PC-3 (cell line): ENCODE results near the gene MORN5. TPM values are rescaled to one million over a fixed set of nuclear protein-coding genes. Genes with fewer than 3 reads are reported as not detected.

Experiments
- ATAC-seq: fragments of 200-7000 bp; cut with Tn5 transposase; 2 replicates; pipeline ENCODE4 v1.9.1; 2020; ENCODE audit warnings: mild to moderate bottlenecking, moderate library complexity
- BruUV-seq: library from RNA; stranded (reverse); fragments of 400-500 nt; replicated peaks from 2 replicates; lab custom pipeline; 2021; lab: Mats Ljungman, UMichigan
- CTCF ChIA-PET: fragments of 300-600 bp; sonication (Branson Sonifier 250); formaldehyde crosslinking; loops from one replicate; lab custom pipeline; 2022; ENCODE audit warnings: antibody characterized with exemption; lab: Charles Lee
- POLR2A ChIA-PET: fragments of 300-600 bp; sonication (Branson Sonifier 250); formaldehyde crosslinking; loops from one replicate; lab custom pipeline; 2022; ENCODE audit warnings: antibody characterized with exemption; ENCODE audit not compliant: unreplicated experiment; lab: Charles Lee
- DNase-seq: peaks from one replicate; pipeline ENCODE4 v3.0.0-alpha.2; 2015
- H2AFZ ChIP-seq: fragments of 300-600 bp; sonication (generic); 2 replicates; pipeline ENCODE4 v1.6.0; 2016; ENCODE audit warnings: antibody characterized with exemption, low read length
- H3F3A ChIP-seq: fragments of 300-600 bp; sonication (generic); one replicate; pipeline ENCODE4 v1.6.0; 2017; ENCODE audit warnings: antibody characterized with exemption, low read length, control low read depth, mild to moderate bottlenecking; ENCODE audit not compliant: unreplicated experiment
- H3K27ac ChIP-seq: fragments of 300-600 bp; sonication (generic); 2 replicates; pipeline ENCODE4 v1.5.1; 2016; ENCODE audit warnings: mild to moderate bottlenecking, low read length
- H3K27me3 ChIP-seq: fragments of 300-600 bp; sonication (generic); 2 replicates; pipeline ENCODE4 v1.6.1; 2016; ENCODE audit warnings: low read length, mixed read lengths
- H3K36me3 ChIP-seq: fragments of 300-600 bp; sonication (generic); 2 replicates; pipeline ENCODE4 v1.6.1; 2016; ENCODE audit warnings: low read depth, mixed run types, low read length, mixed read lengths
- H3K4me1 ChIP-seq: fragments of 300-600 bp; sonication (generic); 2 replicates; pipeline ENCODE4 v1.5.1; 2016; ENCODE audit warnings: low read length; ENCODE audit not compliant: insufficient read depth
- H3K4me2 ChIP-seq: fragments of 300-600 bp; sonication (generic); 2 replicates; pipeline ENCODE4 v1.6.0; 2016; ENCODE audit warnings: low read length
- H3K4me3 ChIP-seq: fragments of 300-600 bp; sonication (generic); 2 replicates; pipeline ENCODE4 v1.5.1; 2016; ENCODE audit warnings: mild to moderate bottlenecking, low read length, mixed read lengths
- H3K79me2 ChIP-seq: fragments of 300-600 bp; sonication (generic); 2 replicates; pipeline ENCODE4 v1.6.1; 2017; ENCODE audit warnings: low read length, mixed read lengths
- H3K9ac ChIP-seq: fragments of 300-600 bp; sonication (generic); 2 replicates; pipeline ENCODE4 v1.6.0; 2016; ENCODE audit warnings: mild to moderate bottlenecking, low read length
- H3K9me2 ChIP-seq: fragments of 300-600 bp; sonication (generic); replicated peaks from 2 replicates; pipeline ENCODE4 v1.6.1; 2016; ENCODE audit warnings: mixed run types, low read length, mixed read lengths
- H3K9me3 ChIP-seq: fragments of 300-600 bp; sonication (generic); 2 replicates; pipeline ENCODE4 v1.6.1; 2016; ENCODE audit warnings: low read length, mixed read lengths
- H4K20me1 ChIP-seq: fragments of 300-600 bp; sonication (generic); 2 replicates; pipeline ENCODE4 v1.6.1; 2016; ENCODE audit warnings: low read length, mixed read lengths
- CTCF ChIP-seq: fragments of 300-600 bp; sonication (generic); conservative IDR thresholded peaks from 2 replicates; pipeline ENCODE4 v1.5.1; 2017; ENCODE audit warnings: antibody characterized with exemption, low read depth, mild to moderate bottlenecking, low read length
- EZH2 ChIP-seq: fragments of 300-600 bp; sonication (generic); IDR thresholded peaks from one replicate; pipeline ENCODE4 v1.6.1; 2017; ENCODE audit warnings: antibody characterized with exemption, mild to moderate bottlenecking, low read length; ENCODE audit not compliant: unreplicated experiment
- EZH2phosphoT487 ChIP-seq: fragments of 300-600 bp; sonication (generic); IDR thresholded peaks from 2 replicates; pipeline ENCODE4 v1.6.1; 2018; ENCODE audit warnings: mild to moderate bottlenecking, antibody characterized with exemption, low read length, borderline replicate concordance
- intact Hi-C: fragments of 100-400 bp; cut with micrococcal nuclease; formaldehyde crosslinking; loops from 2 replicates; pipeline ENCODE4 v1.9.0; 2023
- total RNA-seq: library from RNA; depleted of rRNA; stranded (reverse); fragments of >200 nt; gene quantifications from 2 replicates; pipeline ENCODE4 v1.2.3, GENCODE V29; 2014

MORN5 gene
- total RNA-seq, 1 experiment from 2014 or later = not detected

DNA sequence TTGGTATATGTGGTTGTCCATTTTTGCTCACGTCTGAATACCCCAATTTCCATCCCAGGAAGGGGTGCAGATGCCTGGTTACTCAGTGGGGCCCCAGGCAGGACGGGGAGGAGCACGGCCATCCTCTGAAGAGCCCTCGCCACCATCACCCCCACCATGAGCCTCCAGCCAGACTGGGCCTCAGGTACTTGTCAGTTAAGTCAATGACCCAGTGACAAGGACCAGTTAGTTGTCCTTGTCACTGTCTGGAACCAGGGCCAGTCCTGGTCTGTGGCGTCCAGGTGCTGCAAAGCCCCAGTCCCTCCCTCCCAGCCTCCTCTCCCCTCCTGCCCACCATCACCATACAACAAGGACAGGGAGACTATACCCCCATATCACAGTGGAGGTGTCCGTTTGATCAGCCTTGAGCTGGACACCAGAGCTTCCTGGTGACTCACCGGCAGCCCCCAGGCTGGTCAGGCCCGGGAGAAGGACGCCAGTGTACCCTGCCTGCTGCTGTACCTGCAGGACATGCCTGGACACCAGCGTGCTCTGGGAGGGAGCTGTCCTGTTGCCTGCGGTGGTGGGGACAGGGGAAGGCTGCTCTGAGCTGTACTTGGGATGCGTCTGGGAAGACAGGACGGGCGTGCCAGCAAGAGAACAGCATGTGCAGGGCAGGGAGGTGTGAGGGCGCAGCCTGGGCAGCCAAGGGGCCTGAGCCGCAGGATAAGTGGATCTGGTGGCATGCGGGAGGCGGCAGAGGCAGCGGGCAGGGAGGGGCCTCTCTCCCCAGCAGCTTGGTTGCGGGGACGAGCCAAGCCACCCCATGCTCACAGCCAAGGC lies 34.0 kb upstream of the MORN5 start:
- intact Hi-C loops = loop anchor here (1.0 to 10.0 kb wide), 4 partner anchors 102 to 328 kb away; partner anchors contain the start of genes LHX6, MRRF and RBM18
- BruUV-seq = no TSS peak
- Histone ChIP-seq H3K4me3 (no peak overlapping the region; the same call in 1 of the 2 replicates), H3K9ac (no peak overlapping the region), H4K20me1 (no peaks in the 10 kb centered on the region), H3K79me2 (no peaks in the 10 kb centered on the region), H3K9me3 (no peaks in the 10 kb centered on the region), H3K27ac (no peak overlapping the region; the same call in 1 of the 2 replicates), H3K27me3 (no peaks in the 10 kb centered on the region), H3K4me2 (peak overlapping the region; percentile 76), H3K9me2 (no peaks in the 10 kb centered on the region), H3K4me1 (peaks cover 14% of the 10 kb centered on the region), H3K36me3 (no peaks in the 10 kb centered on the region), H3F3A (no peaks in the 10 kb centered on the region), H2AFZ (peak overlapping the region; percentile 81)
- DNase-seq = peak; percentile 30
- POLR2A ChIA-PET = no interaction called here
- ATAC-seq = peak; percentile 66
- CTCF ChIA-PET = interaction anchor here (0.6 to 2.6 kb wide), 6 partner anchors 19 to 225 kb away, joined by 3 to 34 read pairs (median 4); partner anchors contain the start of genes MORN5 and NDUFA8
- TF ChIP-seq EZH2phosphoT487 (no peak), EZH2 (no peak), CTCF (no peak; the same call in 1 of the 2 replicates)

DNA sequence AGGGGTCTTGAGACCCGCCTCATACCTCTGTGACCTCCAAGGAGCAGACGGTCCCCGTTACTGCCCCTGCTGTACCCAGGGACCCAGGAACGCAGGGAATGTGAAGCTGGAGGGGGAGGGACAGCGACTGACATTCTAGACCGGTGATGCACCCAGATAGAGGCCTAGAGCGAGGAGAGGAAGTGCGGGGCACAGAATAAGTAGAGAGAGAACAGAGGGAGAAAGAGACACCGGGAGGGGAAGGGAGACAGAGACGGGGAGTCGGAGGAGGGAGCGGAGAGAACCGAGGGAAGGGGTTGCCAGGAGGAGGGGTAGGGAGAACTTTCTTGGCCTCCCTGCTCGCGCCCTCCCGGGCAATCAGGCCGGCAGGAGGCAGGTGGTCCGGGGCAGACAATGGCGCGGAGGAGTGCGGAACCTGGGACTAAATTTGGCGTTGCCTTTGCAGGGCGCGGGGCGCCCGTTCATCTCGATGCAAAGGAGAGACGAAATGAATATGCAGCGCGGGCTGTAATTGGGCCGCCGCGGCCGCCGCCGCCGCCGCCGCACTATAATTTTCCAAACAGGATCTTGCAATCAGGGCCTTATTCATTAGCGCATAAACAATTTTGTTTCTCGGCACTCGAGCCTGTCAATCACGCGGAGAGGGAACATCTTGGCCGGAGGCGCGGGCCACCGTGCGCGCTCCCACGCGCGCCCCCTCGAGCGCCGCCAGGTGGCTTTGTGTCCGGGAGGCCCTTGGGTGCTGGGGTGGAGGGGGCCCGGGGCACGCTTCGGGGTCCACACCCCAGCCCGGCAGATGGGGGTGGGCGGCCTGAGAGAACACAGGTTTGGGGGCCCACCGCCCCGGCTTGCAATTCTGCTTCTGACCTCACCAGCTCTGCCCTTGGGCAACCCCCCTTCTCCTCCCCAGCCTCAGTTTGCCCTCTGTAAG lies 33.1 kb upstream of the MORN5 start:
- H3F3A ChIP-seq = no peaks in the 10 kb centered on the region
- TF ChIP-seq EZH2phosphoT487 (no peak), EZH2 (no peak), CTCF (no peak)
- no peaks in the 10 kb centered on the region for H3K36me3 ChIP-seq
- H3K79me2 ChIP-seq = no peaks in the 10 kb centered on the region
- CTCF ChIA-PET = interaction anchor here (0.6 to 2.6 kb wide), 4 partner anchors 18 to 224 kb away, joined by 3 to 34 read pairs (median 4); no protein-coding TSS in a partner anchor
- H3K4me1 ChIP-seq = peaks cover 14% of the 10 kb centered on the region
- no peak overlapping the region for H3K27ac ChIP-seq
- no peaks in the 10 kb centered on the region for H3K9me2 ChIP-seq
- no peaks in the 10 kb centered on the region for H3K9me3 ChIP-seq
- no TSS peak for BruUV-seq
- peak; percentile 39 for DNase-seq
- H4K20me1 ChIP-seq = no peaks in the 10 kb centered on the region
- H3K4me2 ChIP-seq = peak overlapping the region; percentile 76
- peak; percentile 14; the same call in 1 of the 2 replicates for ATAC-seq
- H3K4me3 ChIP-seq = no peak overlapping the region; the same call in 1 of the 2 replicates
- no peaks in the 10 kb centered on the region for H3K27me3 ChIP-seq
- H2AFZ ChIP-seq = peak overlapping the region; percentile 81
- intact Hi-C loops = loop anchor here (5.0 to 10.0 kb wide), 2 partner anchors 101 to 138 kb away; partner anchors contain the start of genes LHX6, MRRF and RBM18
- POLR2A ChIA-PET = no interaction called here
- H3K9ac ChIP-seq = no peak overlapping the region
